Measurements from ENCODE around the gene SMARCC1. TPM values are rescaled to one million over a fixed set of nuclear protein-coding genes. Genes with fewer than 3 reads are reported as not detected.

SMARCC1 gene
- total RNA-seq, 1 donor from 2014 or later, result 146 TPM

- H3K36me3 ChIP-seq (ENCODE audit: insufficient read depth, low read length), result peaks cover 37% of the 10 kb centered on the region
- peaks cover 46% of the 10 kb centered on the region for H3K36me3 Mint-ChIP-seq (ENCODE audit: low read depth, unreplicated experiment)
Observed at GRCh38 chr3:47586746-47587145, 194.9 kb downstream of the SMARCC1 start.

GRCh38 chr3:47583320-47584075, 198.2 kb downstream of the SMARCC1 start:
- Mint-ChIP-seq H3K4me1 (ENCODE audit: low read depth, unreplicated experiment) (peaks cover 12% of the 10 kb centered on the region), H3K36me3 (ENCODE audit: low read depth, unreplicated experiment) (peaks cover 29% of the 10 kb centered on the region), H3K27ac (ENCODE audit: unreplicated experiment) (no peak overlapping the region), H3K9me3 (ENCODE audit: unreplicated experiment) (no peaks in the 10 kb centered on the region), H3K4me3 (ENCODE audit: unreplicated experiment) (no peak overlapping the region), H3K27me3 (ENCODE audit: low read depth, unreplicated experiment) (peaks cover 4% of the 10 kb centered on the region)
- no peak overlapping the region for H2AFZ ChIP-seq (ENCODE audit: low read depth, low read length)
- FAIRE-seq, result no peak
- TF ChIP-seq EZH2 (IDR thresholded peaks at IDR 0.05; ENCODE audit: insufficient read depth, low read length) (no peak), CTCF (IDR thresholded peaks at IDR 0.05; ENCODE audit: insufficient read depth, low read depth, low read length) (no peak)
- H4K20me1 ChIP-seq (ENCODE audit: insufficient read depth, low read length), result peaks cover 25% of the 10 kb centered on the region
- peaks cover 14% of the 10 kb centered on the region for H3K27me3 ChIP-seq (ENCODE audit: insufficient read depth, low read length)
- H3K4me3 ChIP-seq (ENCODE audit: insufficient read depth, low read depth, low read length), result no peak overlapping the region
- no peak for DNase-seq (ENCODE audit: low read depth)
- H3K4me2 ChIP-seq (ENCODE audit: low read length), result no peak overlapping the region
- H3K36me3 ChIP-seq (ENCODE audit: insufficient read depth, low read length), result peaks cover 21% of the 10 kb centered on the region
- no peak overlapping the region for H3K27ac ChIP-seq (ENCODE audit: low read depth, low read length)
- H3K4me1 ChIP-seq (ENCODE audit: insufficient read depth, low read length), result no peaks in the 10 kb centered on the region
- no peaks in the 10 kb centered on the region for H3K9me3 ChIP-seq (ENCODE audit: insufficient read depth, low read depth, low read length)
- no peak overlapping the region for H3K9ac ChIP-seq (ENCODE audit: low read length)
- no peaks in the 10 kb centered on the region for H3K79me2 ChIP-seq (ENCODE audit: insufficient read depth, low read length)

More at GRCh38 chr3:47586746-47587145, 194.9 kb downstream of the SMARCC1 start:
- Histone ChIP-seq H3K4me1 (ENCODE audit: insufficient read depth, low read length) (no peaks in the 10 kb centered on the region), H3K9ac (ENCODE audit: low read length) (no peak overlapping the region), H3K27me3 (ENCODE audit: insufficient read depth, low read length) (no peaks in the 10 kb centered on the region), H3K79me2 (ENCODE audit: insufficient read depth, low read length) (no peaks in the 10 kb centered on the region), H3K4me2 (ENCODE audit: low read length) (no peak overlapping the region), H3K9me3 (ENCODE audit: insufficient read depth, low read depth, low read length) (no peaks in the 10 kb centered on the region), H2AFZ (ENCODE audit: low read depth, low read length) (no peak overlapping the region), H3K4me3 (ENCODE audit: insufficient read depth, low read depth, low read length) (no peak overlapping the region), H4K20me1 (ENCODE audit: insufficient read depth, low read length) (peaks cover 31% of the 10 kb centered on the region), H3K27ac (ENCODE audit: low read depth, low read length) (no peak overlapping the region)
- H3K27ac Mint-ChIP-seq (ENCODE audit: unreplicated experiment), result peak overlapping the region; percentile 27
- H3K27me3 Mint-ChIP-seq (ENCODE audit: low read depth, unreplicated experiment), result no peaks in the 10 kb centered on the region
- DNase-seq (ENCODE audit: low read depth) (peak; percentile 68), FAIRE-seq (no peak)
- no peak overlapping the region for H3K4me3 Mint-ChIP-seq (ENCODE audit: unreplicated experiment)
- TF ChIP-seq EZH2 (IDR thresholded peaks at IDR 0.05; ENCODE audit: insufficient read depth, low read length), result no peak
- no peak for TF ChIP-seq CTCF (IDR thresholded peaks at IDR 0.05; ENCODE audit: insufficient read depth, low read depth, low read length)
- H3K9me3 Mint-ChIP-seq (ENCODE audit: unreplicated experiment), result no peaks in the 10 kb centered on the region
- peaks cover 12% of the 10 kb centered on the region for H3K4me1 Mint-ChIP-seq (ENCODE audit: low read depth, unreplicated experiment)

GRCh38 chr3:47581835-47582234, 199.9 kb downstream of the SMARCC1 start:
- Histone ChIP-seq H3K4me2 (ENCODE audit: low read length) (no peak overlapping the region), H3K9ac (ENCODE audit: low read length) (no peak overlapping the region), H4K20me1 (ENCODE audit: insufficient read depth, low read length) (peaks cover 22% of the 10 kb centered on the region), H3K4me3 (ENCODE audit: insufficient read depth, low read depth, low read length) (no peak overlapping the region), H3K4me1 (ENCODE audit: insufficient read depth, low read length) (no peaks in the 10 kb centered on the region), H3K9me3 (ENCODE audit: insufficient read depth, low read depth, low read length) (no peaks in the 10 kb centered on the region), H3K27me3 (ENCODE audit: insufficient read depth, low read length) (peaks cover 20% of the 10 kb centered on the region), H3K79me2 (ENCODE audit: insufficient read depth, low read length) (no peaks in the 10 kb centered on the region), H2AFZ (ENCODE audit: low read depth, low read length) (no peak overlapping the region), H3K36me3 (ENCODE audit: insufficient read depth, low read length) (peaks cover 14% of the 10 kb centered on the region), H3K27ac (ENCODE audit: low read depth, low read length) (no peak overlapping the region)
- no peaks in the 10 kb centered on the region for H3K9me3 Mint-ChIP-seq (ENCODE audit: unreplicated experiment)
- DNase-seq (ENCODE audit: low read depth) (no peak), FAIRE-seq (no peak)
- no peak overlapping the region for H3K4me3 Mint-ChIP-seq (ENCODE audit: unreplicated experiment)
- peaks cover 21% of the 10 kb centered on the region for H3K36me3 Mint-ChIP-seq (ENCODE audit: low read depth, unreplicated experiment)
- H3K27ac Mint-ChIP-seq (ENCODE audit: unreplicated experiment), result no peak overlapping the region
- peaks cover 5% of the 10 kb centered on the region for H3K4me1 Mint-ChIP-seq (ENCODE audit: low read depth, unreplicated experiment)
- TF ChIP-seq CTCF (IDR thresholded peaks at IDR 0.05; ENCODE audit: insufficient read depth, low read depth, low read length) (no peak), EZH2 (IDR thresholded peaks at IDR 0.05; ENCODE audit: insufficient read depth, low read length) (no peak)
- H3K27me3 Mint-ChIP-seq (ENCODE audit: low read depth, unreplicated experiment), result peaks cover 8% of the 10 kb centered on the region
